H9 (cell line): ENCODE results near the gene GDPGP1. TPM values are rescaled to one million over a fixed set of nuclear protein-coding genes. Genes with fewer than 3 reads are reported as not detected.

ENCODE experiments used
- DNase-seq: peaks from one replicate; pipeline ENCODE4 v3.0.0-alpha.2; 2017
- H2AFZ ChIP-seq: one replicate; pipeline ENCODE4 v1.6.1; 2013; ENCODE audit warnings: mild to moderate bottlenecking, low read length, control low read depth, moderate library complexity
- H2AK5ac ChIP-seq: 2 replicates; pipeline ENCODE4 v1.6.1; 2013; ENCODE audit warnings: low read length, control low read depth, mixed read lengths; ENCODE audit not compliant: insufficient read length
- H2BK120ac ChIP-seq: one replicate; pipeline ENCODE4 v1.6.1; 2013; ENCODE audit warnings: low read depth, mild to moderate bottlenecking, low read length, control low read depth, inconsistent platforms; ENCODE audit not compliant: poor library complexity, severe bottlenecking
- H2BK12ac ChIP-seq: 2 replicates; pipeline ENCODE4 v1.6.1; 2013; ENCODE audit warnings: low read length, control low read depth, mixed read lengths, low read depth; ENCODE audit not compliant: insufficient read length
- H2BK15ac ChIP-seq: 2 replicates; pipeline ENCODE4 v1.6.1; 2013; ENCODE audit warnings: low read depth, low read length, control low read depth
- H2BK20ac ChIP-seq: one replicate; pipeline ENCODE4 v1.6.1; 2013; ENCODE audit warnings: low read depth, mild to moderate bottlenecking, low read length, control low read depth, inconsistent platforms; ENCODE audit not compliant: poor library complexity, severe bottlenecking
- H2BK5ac ChIP-seq: 2 replicates; pipeline ENCODE4 v1.6.1; 2013; ENCODE audit warnings: low read length, control low read depth, mixed read lengths; ENCODE audit not compliant: insufficient read length
- H3K14ac ChIP-seq: 2 replicates; pipeline ENCODE4 v1.6.1; 2013; ENCODE audit warnings: low read length, control low read depth; ENCODE audit not compliant: insufficient read depth
- H3K18ac ChIP-seq: 2 replicates; pipeline ENCODE4 v1.6.1; 2013; ENCODE audit warnings: low read depth, mild to moderate bottlenecking, mixed read lengths, low read length, control low read depth; ENCODE audit not compliant: insufficient read length
- H3K23ac ChIP-seq: 2 replicates; pipeline ENCODE4 v1.6.1; 2013; ENCODE audit warnings: low read length, control low read depth, mixed read lengths, low read depth; ENCODE audit not compliant: insufficient read length
- H3K23me2 ChIP-seq: 2 replicates; pipeline ENCODE4 v1.6.1; 2013; ENCODE audit warnings: low read depth, mild to moderate bottlenecking, mixed read lengths, low read length, control low read depth; ENCODE audit not compliant: insufficient read length, poor library complexity, severe bottlenecking
- H3K27ac ChIP-seq: 2 replicates; pipeline ENCODE4 v1.5.1; 2013; ENCODE audit warnings: low read length, control low read depth, mixed read lengths, low read depth; ENCODE audit not compliant: insufficient read length
- H3K27me3 ChIP-seq: 2 replicates; pipeline ENCODE4 v1.6.1; 2013; ENCODE audit warnings: low read length, control low read depth, inconsistent platforms; ENCODE audit not compliant: insufficient read depth
- H3K4ac ChIP-seq: 2 replicates; pipeline ENCODE4 v1.6.1; 2013; ENCODE audit warnings: low read depth, mild to moderate bottlenecking, control low read depth, inconsistent platforms, low read length, moderate library complexity
- H3K4me1 ChIP-seq: 2 replicates; pipeline ENCODE4 v1.6.1; 2013; ENCODE audit warnings: low read length, control low read depth, inconsistent platforms; ENCODE audit not compliant: insufficient read depth
- H3K4me2 ChIP-seq: 2 replicates; pipeline ENCODE4 v1.6.1; 2013; ENCODE audit warnings: low read length, control low read depth, mixed read lengths; ENCODE audit not compliant: insufficient read length, insufficient read depth
- H3K56ac ChIP-seq: 2 replicates; pipeline ENCODE4 v1.6.1; 2013; ENCODE audit warnings: low read depth, mild to moderate bottlenecking, mixed read lengths, low read length, control low read depth; ENCODE audit not compliant: insufficient read length
- H3K79me1 ChIP-seq: 2 replicates; pipeline ENCODE4 v1.6.1; 2013; ENCODE audit warnings: low read depth, mild to moderate bottlenecking, moderate library complexity, low read length, control low read depth, inconsistent platforms; ENCODE audit not compliant: insufficient read depth, poor library complexity, severe bottlenecking
- H3K79me2 ChIP-seq: 2 replicates; pipeline ENCODE4 v1.6.1; 2013; ENCODE audit warnings: low read length, control low read depth, inconsistent platforms; ENCODE audit not compliant: insufficient read depth
- H3K9ac ChIP-seq: 2 replicates; pipeline ENCODE4 v1.6.1; 2013; ENCODE audit warnings: low read length, control low read depth, mixed read lengths; ENCODE audit not compliant: insufficient read length; ENCODE audit errors: extremely low read depth
- H3K9me3 ChIP-seq: one replicate; pipeline ENCODE4 v1.6.1; 2013; ENCODE audit warnings: low read depth, low read length, inconsistent platforms; ENCODE audit not compliant: control insufficient read depth
- H3T11ph ChIP-seq: one replicate; pipeline ENCODE4 v1.6.1; 2013; ENCODE audit warnings: mild to moderate bottlenecking, low read length, control low read depth, inconsistent platforms
- H4K20me1 ChIP-seq: one replicate; pipeline ENCODE4 v1.6.1; 2013; ENCODE audit not compliant: control insufficient read depth, insufficient read length, insufficient read depth
- H4K5ac ChIP-seq: 2 replicates; pipeline ENCODE4 v1.6.1; 2013; ENCODE audit warnings: low read depth, mild to moderate bottlenecking, mixed read lengths, low read length, control low read depth; ENCODE audit not compliant: insufficient read length
- H4K8ac ChIP-seq: replicated peaks from 2 replicates; pipeline ENCODE4 v1.6.1; 2013; ENCODE audit warnings: low read length, control low read depth, mixed read lengths, low read depth; ENCODE audit not compliant: insufficient read length
- H4K91ac ChIP-seq: 2 replicates; pipeline ENCODE4 v1.6.1; 2013; ENCODE audit warnings: low read depth, mild to moderate bottlenecking, moderate library complexity, mixed read lengths, low read length, control low read depth; ENCODE audit not compliant: insufficient read length
- H3K27ac Mint-ChIP-seq, 3 experiments: 2 replicates in 2 of 3; 3 replicates in 1 of 3; pipeline ENCODE4 v1.8.0; 2020 to 2021; ENCODE audit warnings: mixed read lengths in 3 of 3, mild to moderate bottlenecking in 1 of 3, moderate library complexity in 1 of 3
- H3K27me3 Mint-ChIP-seq: 2 replicates; pipeline ENCODE4 v1.8.0; 2021; ENCODE audit warnings: low read depth, mild to moderate bottlenecking, moderate library complexity, mixed read lengths
- H3K36me3 Mint-ChIP-seq, 3 experiments: 2 replicates in 2 of 3; 3 replicates in 1 of 3; pipeline ENCODE4 v1.8.0; 2020 to 2021; ENCODE audit warnings: low read depth in 3 of 3, mixed read lengths in 3 of 3; ENCODE audit not compliant: insufficient read depth in 1 of 3
- H3K4me1 Mint-ChIP-seq, 2 experiments: 2 replicates each; pipeline ENCODE4 v1.8.0; 2020; ENCODE audit warnings: mixed read lengths in 2 of 2
- H3K4me3 Mint-ChIP-seq, 2 experiments: 2 replicates in 1 of 2; 3 replicates in 1 of 2; pipeline ENCODE4 v1.8.0; 2020 to 2021; ENCODE audit warnings: mild to moderate bottlenecking in 2 of 2, mixed read lengths in 2 of 2, moderate library complexity in 1 of 2
- H3K9me3 Mint-ChIP-seq, 2 experiments: 2 replicates in 1 of 2; 3 replicates in 1 of 2; pipeline ENCODE4 v1.8.0; 2020; ENCODE audit warnings: mild to moderate bottlenecking in 2 of 2, mixed read lengths in 2 of 2, moderate library complexity in 1 of 2
- WGBS: extraction: QIAGEN DNeasy Blood & Tissue Kit; methylation state at CpG from one replicate; pipeline ENCODE4 v1.1.7; 2013; ENCODE audit warnings: missing lambda C conversion rate, low lambda C conversion rate, mixed read lengths; ENCODE audit not compliant: insufficient read length; ENCODE audit errors: extremely low coverage; 5-methylcytosine and 5-hydroxymethylcytosine counted together
- total RNA-seq: library from RNA; stranded (reverse); gene quantifications from 2 replicates; pipeline ENCODE4 v1.2.1, GENCODE V29; 2021
- TF ChIP-seq, protein P1 (sequence below): fragments of 200-600 bp; sonication (generic); conservative IDR thresholded peaks from 3 replicates; pipeline ENCODE4 v1.8.0; 2021; ENCODE audit warnings: antibody characterized with exemption, mild to moderate bottlenecking

GDPGP1 gene
- total RNA-seq, 1 experiment from 2014 or later: 6.7 TPM

DNA sequence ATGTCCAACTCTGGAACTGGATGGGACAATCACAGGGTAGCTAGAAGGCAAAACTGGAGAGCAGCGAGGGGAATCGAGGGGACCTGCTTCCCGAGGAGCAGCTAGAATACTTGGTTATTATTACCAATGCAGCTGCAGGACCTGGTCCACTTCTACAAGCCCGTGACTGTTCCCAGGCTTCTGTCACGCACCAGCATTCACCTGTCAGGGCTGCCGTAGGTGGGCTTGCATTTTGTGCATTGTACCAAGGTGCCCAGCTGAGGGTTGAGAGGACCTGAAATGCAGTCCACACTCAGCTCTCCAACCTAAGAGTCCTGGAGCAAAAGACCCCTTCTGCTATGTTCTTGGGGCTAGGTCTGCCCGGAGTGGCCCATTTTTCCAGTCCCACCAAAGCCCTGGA is 30.5 kb upstream of the GDPGP1 start:
- Histone ChIP-seq H3K23me2 (peaks cover 13% of the 10 kb centered on the region), H3K4ac (no peak overlapping the region), H2BK120ac (no peak overlapping the region), H2BK12ac (no peak overlapping the region), H4K8ac (no peak overlapping the region), H2AFZ (no peak overlapping the region), H3K27ac (no peak overlapping the region), H3T11ph (no peak overlapping the region), H3K9me3 (no peaks in the 10 kb centered on the region), H2BK15ac (no peak overlapping the region), H3K9ac (no peak overlapping the region), H3K14ac (no peak overlapping the region; the same call in 1 of the 2 replicates), H3K27me3 (no peaks in the 10 kb centered on the region; the same call in 1 of the 2 replicates), H3K4me1 (peaks cover 6% of the 10 kb centered on the region; the same call in 1 of the 2 replicates), H2BK20ac (no peak overlapping the region), H4K91ac (no peak overlapping the region), H3K4me2 (no peak overlapping the region), H3K56ac (no peak overlapping the region), H3K79me2 (peaks cover 3% of the 10 kb centered on the region; the same call in 1 of the 2 replicates), H2BK5ac (no peak overlapping the region), H2AK5ac (no peak overlapping the region), H3K18ac (no peak overlapping the region), H3K23ac (no peak overlapping the region), H3K79me1 (peaks cover 13% of the 10 kb centered on the region), H4K20me1 (no peaks in the 10 kb centered on the region), H4K5ac (no peak overlapping the region)
- peaks cover 22 to 23% of the 10 kb centered on the region in 2 experiments for H3K4me1 Mint-ChIP-seq
- WGBS: no CpG with 5 or more reads among the region's 7 CpGs
- H3K4me3 Mint-ChIP-seq: no peak overlapping the region; a peak in 1 of 5 replicates
- H3K36me3 Mint-ChIP-seq: peaks cover 5 to 9% (median 7%) of the 10 kb centered on the region in 3 experiments; a peak in 4 of 7 replicates
- no peak overlapping the region for H3K27ac Mint-ChIP-seq
- H3K27me3 Mint-ChIP-seq: peaks cover 4% of the 10 kb centered on the region
- TF ChIP-seq, protein P1, sequence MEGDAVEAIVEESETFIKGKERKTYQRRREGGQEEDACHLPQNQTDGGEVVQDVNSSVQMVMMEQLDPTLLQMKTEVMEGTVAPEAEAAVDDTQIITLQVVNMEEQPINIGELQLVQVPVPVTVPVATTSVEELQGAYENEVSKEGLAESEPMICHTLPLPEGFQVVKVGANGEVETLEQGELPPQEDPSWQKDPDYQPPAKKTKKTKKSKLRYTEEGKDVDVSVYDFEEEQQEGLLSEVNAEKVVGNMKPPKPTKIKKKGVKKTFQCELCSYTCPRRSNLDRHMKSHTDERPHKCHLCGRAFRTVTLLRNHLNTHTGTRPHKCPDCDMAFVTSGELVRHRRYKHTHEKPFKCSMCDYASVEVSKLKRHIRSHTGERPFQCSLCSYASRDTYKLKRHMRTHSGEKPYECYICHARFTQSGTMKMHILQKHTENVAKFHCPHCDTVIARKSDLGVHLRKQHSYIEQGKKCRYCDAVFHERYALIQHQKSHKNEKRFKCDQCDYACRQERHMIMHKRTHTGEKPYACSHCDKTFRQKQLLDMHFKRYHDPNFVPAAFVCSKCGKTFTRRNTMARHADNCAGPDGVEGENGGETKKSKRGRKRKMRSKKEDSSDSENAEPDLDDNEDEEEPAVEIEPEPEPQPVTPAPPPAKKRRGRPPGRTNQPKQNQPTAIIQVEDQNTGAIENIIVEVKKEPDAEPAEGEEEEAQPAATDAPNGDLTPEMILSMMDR: no peak
- no peak for DNase-seq
- H3K9me3 Mint-ChIP-seq: no peaks in the 10 kb centered on the region
